DMS153 treated with DMSO at 0.1 percent for 48 hours (cell line): ENCODE measurements around the gene GATAD2B.
"Not testable (repeated sequence)": the region's sequence is repeated elsewhere in the genome, so short reads cannot be mapped to it uniquely, and the experiment has no call there.

Experiments
- DNase-seq: peaks from one replicate; lab custom pipeline; 2025; ENCODE audit not compliant: unreplicated experiment; lab: John Stamatoyannopoulos, UW

GATAD2B gene

DNA sequence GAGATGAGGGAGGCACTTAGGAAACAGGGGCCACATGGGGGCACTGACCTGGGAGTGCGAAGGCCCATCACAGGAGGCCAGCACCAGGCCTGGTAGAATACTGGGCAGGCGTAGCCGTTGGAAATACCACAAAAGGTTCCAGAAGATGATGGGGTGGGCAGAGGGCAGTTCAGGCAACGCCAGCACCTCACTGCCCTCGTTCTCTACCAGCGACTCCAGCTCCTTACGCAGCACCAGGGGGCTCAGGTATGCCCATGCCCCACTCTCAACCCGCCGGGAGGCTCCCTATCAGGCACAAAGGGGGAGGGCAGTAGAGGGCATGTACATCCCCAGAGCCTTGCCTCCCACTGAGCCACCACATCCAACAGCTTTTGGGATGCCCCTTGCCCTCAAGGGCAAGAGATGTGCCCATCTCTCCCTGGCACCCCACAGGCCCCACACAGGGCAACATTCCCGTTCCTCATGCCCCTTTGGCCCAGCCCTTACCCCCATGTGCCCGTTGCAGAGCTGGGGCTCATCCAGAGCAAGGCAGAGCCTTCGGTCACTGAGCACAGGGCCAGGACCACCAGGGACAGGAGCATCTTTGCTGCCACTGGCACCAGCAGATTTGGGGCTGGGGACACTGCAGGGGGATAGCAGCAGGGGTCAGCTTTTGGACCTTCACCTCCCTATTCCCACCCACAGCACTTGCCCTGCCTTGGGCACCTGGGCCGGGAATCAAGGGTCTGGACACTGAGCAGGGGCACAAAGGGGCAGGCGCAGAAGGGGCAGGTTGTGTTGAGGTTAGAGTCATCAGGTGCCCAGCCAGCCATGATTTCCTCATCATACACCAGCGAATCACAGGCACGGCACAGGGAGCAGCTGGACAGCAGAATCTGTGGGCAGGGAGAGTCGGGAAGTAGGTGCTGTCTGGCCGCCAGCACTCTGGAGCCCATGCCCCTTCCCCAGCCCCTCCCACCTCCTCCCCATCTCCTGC is 9.7 kb upstream of the GATAD2B start:
- no peak for DNase-seq

- DNase-seq: no peak
These were observed 7.5 kb upstream of the GATAD2B start for GRCh38 chr1:153929981-153930948.

DNA sequence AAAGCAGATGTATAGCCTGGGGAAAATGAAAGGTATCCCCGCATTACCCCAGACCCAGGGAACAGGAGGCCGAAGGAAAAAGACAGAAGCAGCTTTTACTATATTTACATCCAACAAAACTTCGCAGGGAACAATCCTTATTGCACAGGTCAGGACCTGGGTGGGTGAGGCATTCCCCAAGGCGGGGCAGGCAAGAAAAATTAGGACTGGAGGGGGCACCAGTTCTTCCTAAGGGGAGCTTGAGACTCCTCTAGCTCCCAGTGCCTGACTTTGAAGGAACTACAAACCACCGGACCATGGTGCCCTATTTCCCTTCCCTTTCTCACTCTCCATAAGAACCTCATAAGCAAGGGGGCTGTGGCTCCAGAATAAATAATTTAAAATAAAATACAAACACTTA is 6.7 kb upstream of the GATAD2B start:
- no peak for DNase-seq

DNA sequence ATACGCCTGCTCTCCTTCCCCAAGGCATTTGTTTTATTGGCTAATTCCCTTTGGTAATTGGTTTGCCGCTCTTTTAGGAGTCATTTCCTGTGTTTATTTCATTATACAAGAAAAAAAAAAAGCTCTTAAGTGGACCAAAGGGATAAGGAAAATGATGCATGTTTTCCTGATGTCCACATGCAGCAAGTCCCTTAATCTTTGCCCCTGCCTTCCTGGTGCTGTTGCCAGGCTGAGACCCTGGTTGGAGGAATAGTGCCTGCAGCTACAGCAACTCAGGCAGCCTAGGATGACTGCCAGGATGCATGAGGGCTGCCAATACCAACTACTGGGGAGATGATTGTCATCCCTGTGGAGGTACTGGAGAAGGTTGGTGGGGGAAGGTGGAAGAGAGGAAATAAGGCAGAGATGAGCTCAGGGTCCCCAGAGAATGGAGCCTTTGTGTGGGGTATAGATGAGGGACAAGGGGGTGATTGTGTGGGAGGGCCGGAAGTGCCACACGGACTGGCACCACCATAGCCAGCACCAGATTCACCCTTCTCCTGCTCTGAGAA is 6.1 kb upstream of the GATAD2B start:
- no peak for DNase-seq

DNA sequence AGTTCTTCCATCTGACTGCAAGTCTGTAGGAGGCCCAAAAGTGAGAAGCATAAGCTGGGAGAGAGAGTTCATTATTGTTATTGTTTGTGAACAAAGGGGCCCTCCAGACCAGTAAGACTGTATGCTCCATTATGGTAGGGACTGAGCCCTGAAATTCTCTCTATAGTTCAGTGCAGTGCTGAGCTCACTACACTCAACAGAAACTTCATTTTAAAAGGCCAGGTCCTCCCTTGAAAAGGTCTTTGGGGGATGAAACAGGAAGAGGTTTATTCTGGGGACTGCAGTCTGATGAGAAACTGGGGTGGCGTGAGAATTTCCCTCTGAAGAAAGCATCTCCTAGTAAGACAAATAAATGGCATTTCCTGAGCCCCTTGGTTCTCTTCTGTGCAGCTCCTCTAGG is 5.5 kb upstream of the GATAD2B start:
- DNase-seq: no peak

- DNase-seq: no peak
These were observed 3.6 kb upstream of the GATAD2B start for GRCh38 chr1:153926405-153926804.

- DNase-seq: peak; percentile 76
These were observed 448 bp downstream of the GATAD2B start for GRCh38 chr1:153922076-153922971.

- DNase-seq: no peak
These were observed 1.0 kb downstream of the GATAD2B start for GRCh38 chr1:153921803-153922075.

DNA sequence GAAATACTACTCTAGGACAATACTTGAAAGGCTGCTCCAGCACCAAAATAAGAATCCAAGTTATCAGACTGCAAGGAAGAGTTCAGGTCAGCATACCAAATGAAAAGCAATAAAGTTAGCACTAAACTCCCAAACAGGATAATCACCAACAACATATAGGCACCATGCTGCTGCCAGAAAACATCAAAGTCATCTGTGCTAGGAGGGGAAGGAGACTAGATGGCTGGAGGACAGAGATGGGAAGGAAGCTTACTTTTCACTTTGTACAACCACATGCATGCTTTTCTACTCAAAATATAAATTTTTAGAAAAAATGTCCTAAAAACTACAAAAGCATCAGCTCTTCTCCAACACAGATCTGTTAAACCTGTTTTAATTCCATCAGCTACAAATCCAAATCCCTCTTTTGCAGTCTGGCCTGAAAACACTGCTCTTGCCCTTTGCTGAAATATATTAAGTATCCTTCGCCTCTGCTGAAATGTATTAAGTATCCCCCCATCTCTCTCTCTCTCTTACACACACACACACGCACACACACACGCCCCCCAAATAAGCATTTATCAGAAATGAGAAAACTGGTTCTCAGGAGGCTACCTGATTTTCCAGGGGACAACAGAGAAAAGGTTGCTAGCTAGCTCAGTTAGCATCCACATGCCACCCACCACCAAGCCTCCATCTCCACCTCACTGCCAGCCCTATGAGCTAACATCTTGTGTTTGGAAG is 1.5 kb downstream of the GATAD2B start:
- no peak for DNase-seq

DNA sequence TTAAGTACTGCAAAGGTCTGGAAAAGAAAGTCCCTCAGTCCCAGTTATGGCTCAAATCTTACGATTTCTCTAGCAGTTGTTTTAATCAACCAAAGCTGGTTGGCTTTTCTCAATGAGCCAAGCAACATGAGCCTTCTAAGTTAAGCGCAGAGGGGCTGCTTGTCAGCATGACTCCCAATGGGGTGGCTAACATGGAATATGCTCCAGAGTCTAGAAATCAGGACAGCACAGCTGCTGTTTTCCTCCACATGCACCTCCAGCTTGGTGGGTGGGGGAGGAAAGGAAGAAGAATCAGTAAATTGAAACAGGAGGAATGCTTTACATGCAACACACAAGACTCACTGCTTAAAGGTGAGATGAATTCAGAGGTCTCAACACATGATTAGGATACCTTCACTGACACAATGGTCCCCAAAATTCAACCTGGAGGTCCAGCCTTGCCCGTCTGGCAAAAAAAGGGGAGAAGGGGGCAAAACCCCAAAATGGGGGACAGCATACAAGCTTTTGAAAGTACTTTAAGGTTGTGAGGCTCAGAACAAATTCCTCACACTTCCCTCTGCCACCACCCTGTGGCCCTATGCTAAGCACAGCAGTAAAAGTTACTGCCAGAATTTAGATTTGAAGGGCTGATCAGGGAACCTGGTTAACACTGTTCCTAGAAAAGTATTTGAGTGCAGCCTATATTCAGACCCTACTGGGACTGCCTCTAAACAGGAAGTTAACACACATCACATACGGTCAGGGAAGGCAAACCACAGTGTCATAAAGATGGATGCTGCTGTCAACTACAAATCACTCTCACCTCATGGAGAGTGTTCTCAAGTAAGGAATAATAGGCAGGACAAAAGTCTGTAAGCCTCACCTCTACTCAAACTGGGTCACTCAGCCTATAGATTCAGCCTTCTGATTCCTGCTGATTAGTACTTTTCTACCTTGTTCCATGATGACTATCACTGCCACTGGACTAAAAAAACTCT is 2.6 kb downstream of the GATAD2B start:
- no peak for DNase-seq

DNA sequence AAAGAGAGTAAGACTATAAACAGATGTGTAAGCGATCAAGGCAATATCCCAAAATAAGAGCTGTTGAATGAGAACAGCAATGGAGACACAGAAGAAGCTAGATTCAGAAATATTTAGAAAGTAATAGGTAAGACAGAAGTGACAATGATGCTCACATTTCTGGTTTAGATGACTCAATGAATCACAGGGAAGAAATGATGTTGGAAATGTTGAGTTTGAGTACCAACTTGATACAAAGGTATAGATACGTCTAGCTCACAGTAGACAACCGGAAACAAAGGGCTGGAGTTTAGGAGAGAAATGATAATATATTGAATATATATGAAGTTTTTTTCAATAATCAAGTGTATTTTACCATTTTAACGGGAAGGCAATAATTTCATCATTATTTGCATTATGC is 6.5 kb downstream of the GATAD2B start:
- no peak for DNase-seq

- no peak for DNase-seq
These were observed 10.4 kb downstream of the GATAD2B start for GRCh38 chr1:153912349-153912748.

DNA sequence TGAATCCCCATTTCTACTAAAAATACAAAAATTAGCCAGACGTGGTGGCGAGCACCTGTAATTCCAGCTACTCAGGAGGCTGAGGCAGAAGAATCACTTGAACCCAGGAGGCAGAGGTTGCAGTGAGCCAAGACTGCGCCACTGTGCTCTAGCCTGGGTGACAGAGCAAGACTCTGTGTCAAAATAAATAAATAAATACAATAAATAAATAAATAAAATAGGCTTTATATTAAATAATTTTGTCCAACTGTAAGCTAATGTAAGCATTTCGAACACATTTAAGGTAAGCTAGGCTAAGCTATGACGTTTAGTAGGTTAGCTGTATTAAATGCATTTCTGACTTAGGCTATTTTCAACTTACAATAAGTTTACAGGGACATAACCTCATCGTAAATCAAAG is 12.2 kb downstream of the GATAD2B start:
- DNase-seq: not testable (repeated sequence)

GRCh38 chr1:153908071-153908470 is 14.7 kb downstream of the GATAD2B start:
- no peak for DNase-seq

- DNase-seq: no peak
These were observed 15.6 kb downstream of the GATAD2B start for GRCh38 chr1:153907134-153907533.

DNA sequence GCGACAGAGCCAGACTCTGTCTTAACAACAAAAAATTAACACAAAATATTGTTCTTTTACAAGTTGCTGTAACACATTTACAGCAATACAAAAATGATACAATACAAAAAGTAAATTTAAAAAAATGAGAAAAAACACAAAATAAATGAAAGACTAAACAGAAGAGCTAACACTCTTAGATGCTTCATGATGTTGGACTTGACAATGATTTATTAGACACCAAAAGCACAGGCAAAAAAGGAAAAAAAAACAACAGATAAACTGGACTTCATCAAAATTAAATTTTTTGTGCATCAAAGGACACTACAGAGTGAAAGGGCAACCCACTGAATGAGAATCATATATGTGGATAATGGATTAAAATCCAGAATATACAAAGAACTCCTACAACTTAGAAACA is 16.4 kb downstream of the GATAD2B start:
- no peak for DNase-seq

DNA sequence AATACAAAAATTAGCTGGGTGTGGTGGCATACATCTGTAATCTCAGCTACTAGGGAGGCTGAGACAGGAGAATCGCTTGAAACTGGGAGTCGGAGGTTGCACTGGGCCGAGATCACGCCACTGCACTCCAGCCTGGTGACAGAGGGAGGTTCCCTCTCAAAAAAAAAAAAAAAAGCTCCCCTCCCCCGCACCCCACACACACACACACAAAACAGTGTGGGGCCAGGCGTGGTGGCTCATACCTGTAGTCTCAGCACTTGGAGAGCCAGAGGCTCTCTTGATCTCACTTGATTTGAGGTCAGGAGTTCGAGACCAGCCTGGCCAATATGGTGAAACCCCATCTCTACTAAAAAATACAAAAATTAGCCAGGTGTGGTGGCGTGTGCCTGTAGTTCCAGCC is 16.9 kb downstream of the GATAD2B start:
- not testable (repeated sequence) for DNase-seq

DNA sequence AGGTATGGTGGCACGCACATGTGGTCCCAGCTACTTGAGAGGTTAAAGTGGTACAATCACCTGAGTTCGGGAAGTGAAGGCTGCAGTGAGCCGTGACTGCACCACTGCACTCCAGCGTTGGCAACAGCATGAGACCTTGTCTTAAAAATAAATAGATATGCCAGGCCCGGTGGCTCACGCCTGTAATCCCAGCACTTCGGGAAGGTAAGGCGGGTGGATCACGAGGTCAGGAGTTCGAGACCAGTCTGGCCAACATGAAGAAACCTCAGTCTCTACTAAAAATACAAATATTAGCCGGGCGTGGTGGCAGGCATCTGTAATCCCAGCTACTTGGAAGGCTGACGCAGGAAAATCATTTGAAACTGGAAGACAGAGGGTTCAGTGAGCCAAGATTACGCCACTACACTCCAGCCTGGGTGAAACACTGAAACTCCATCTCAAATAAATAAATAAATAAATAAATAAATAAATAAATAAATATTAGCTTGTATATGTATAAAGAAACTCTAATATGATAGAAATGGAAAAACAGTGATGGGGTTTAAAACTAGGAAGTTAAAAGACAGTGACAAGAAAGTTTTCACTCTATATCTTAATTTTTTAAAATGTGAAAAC is 18.8 kb downstream of the GATAD2B start:
- no peak for DNase-seq
